ENCODE data around the gene WASL. TPM values are rescaled to one million over a fixed set of nuclear protein-coding genes. Genes with fewer than 3 reads are reported as not detected.

The WASL gene
- total RNA-seq, 1 experiment from 2014 or later = 32.1 TPM

DNA sequence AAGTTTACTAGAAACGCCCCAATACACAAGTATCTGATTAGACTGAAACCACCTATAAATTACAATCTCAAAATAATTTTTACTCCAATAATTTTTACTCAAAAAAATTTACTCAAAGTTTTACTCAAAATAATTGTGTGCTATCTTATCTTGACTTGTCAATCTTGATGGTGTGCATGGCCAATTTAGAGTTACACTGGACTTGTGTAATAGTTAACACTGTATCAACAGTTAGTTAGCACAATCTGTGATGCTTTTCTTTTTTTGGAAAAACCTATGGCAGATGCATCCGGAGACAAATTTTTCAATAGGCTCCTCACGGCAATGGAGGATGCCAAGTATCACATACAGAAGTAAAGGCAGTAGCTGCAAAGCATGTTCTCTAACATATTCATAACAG, 68.2 kb downstream of the WASL start:
- intact Hi-C loops (cut with micrococcal nuclease; ENCODE audit: unreplicated experiment) = no loop called here
- Histone ChIP-seq H3K36me3 (ENCODE audit: insufficient read depth, low read length, poor library complexity, severe bottlenecking) (peaks cover 15% of the 10 kb centered on the region), H3K4me3 (ENCODE audit: low read depth, low read length, poor library complexity, severe bottlenecking) (no peak overlapping the region), H3K27me3 (replicated peaks; ENCODE audit: insufficient read depth, low read depth, low read length, poor library complexity) (no peaks in the 10 kb centered on the region), H3K4me1 (ENCODE audit: insufficient read depth, low read length, poor library complexity, severe bottlenecking) (peaks cover 3% of the 10 kb centered on the region), H3K9me3 (ENCODE audit: low read depth, low read length, poor library complexity, severe bottlenecking) (no peaks in the 10 kb centered on the region), H3K27ac (ENCODE audit: low read depth, low read length, poor library complexity, severe bottlenecking) (no peak overlapping the region)
- POLR2A ChIA-PET (ENCODE audit: low non-redundant PET) = no interaction called here
- no peak for TF ChIP-seq CTCF (conservative IDR thresholded peaks at IDR 0.05; ENCODE audit: low read depth, low read length)
- TF ChIP-seq EZH2 (IDR thresholded peaks at IDR 0.05; ENCODE audit: borderline replicate concordance, low read depth, low read length, poor library complexity, severe bottlenecking) = no peak
- BruUV-seq (replicated peaks) = no TSS peak
- DNase-seq (ENCODE audit: low spot score) = no peak
- CTCF ChIA-PET = no interaction called here

- DNase-seq (ENCODE audit: low spot score) = no peak
- H3K36me3 ChIP-seq (ENCODE audit: insufficient read depth, low read length, poor library complexity, severe bottlenecking) = peaks cover 15% of the 10 kb centered on the region
- no peak overlapping the region for H3K4me3 ChIP-seq (ENCODE audit: low read depth, low read length, poor library complexity, severe bottlenecking)
These were observed 69.2 kb downstream of the WASL start for GRCh38 chr7:123679614-123680013.

DNA sequence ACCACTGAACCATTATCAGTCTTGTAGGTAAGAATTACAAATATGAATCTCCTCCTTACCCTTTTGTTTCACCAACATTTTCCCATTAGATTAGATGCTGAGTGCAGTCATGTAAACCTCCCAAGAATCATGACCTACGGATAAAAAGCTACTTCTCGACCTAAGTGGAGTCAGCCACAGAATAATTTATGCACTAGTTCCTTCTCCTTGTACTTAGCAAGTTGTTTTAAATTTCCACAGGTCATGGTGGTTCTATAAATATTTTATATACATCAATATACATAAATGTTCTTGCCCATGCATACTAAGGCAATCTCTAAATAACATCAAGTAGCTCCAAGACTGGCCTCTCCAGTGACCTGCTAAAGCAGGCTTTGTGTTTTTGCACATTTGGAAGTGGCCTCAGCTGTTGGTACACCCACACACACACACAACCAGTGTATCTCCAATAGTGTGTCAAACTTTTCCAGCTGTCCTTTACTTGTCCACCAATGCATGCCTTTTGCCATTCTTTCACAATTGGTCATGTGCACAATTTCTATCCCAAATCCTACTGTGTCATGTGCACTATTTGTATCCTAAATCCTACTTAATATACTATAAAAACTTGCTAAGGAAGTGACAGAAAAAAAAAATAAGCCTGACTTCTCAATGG, 71.6 kb downstream of the WASL start:
- BruUV-seq (replicated peaks) = no TSS peak
- POLR2A ChIA-PET (ENCODE audit: low non-redundant PET) = no interaction called here
- H3K4me3 ChIP-seq (ENCODE audit: low read depth, low read length, poor library complexity, severe bottlenecking) = no peak overlapping the region
- H3K36me3 ChIP-seq (ENCODE audit: insufficient read depth, low read length, poor library complexity, severe bottlenecking) = peaks cover 5% of the 10 kb centered on the region
- TF ChIP-seq EZH2 (IDR thresholded peaks at IDR 0.05; ENCODE audit: borderline replicate concordance, low read depth, low read length, poor library complexity, severe bottlenecking) = no peak
- TF ChIP-seq CTCF (conservative IDR thresholded peaks at IDR 0.05; ENCODE audit: low read depth, low read length) = no peak
- CTCF ChIA-PET = no interaction called here
- intact Hi-C loops (cut with micrococcal nuclease; ENCODE audit: unreplicated experiment) = no loop called here
- H3K27me3 ChIP-seq (replicated peaks; ENCODE audit: insufficient read depth, low read depth, low read length, poor library complexity) = no peaks in the 10 kb centered on the region
- H3K4me1 ChIP-seq (ENCODE audit: insufficient read depth, low read length, poor library complexity, severe bottlenecking) = peaks cover 24% of the 10 kb centered on the region
- DNase-seq (ENCODE audit: low spot score) = no peak
- H3K27ac ChIP-seq (ENCODE audit: low read depth, low read length, poor library complexity, severe bottlenecking) = no peak overlapping the region
- no peaks in the 10 kb centered on the region for H3K9me3 ChIP-seq (ENCODE audit: low read depth, low read length, poor library complexity, severe bottlenecking)

More at GRCh38 chr7:123679614-123680013, 69.2 kb downstream of the WASL start:
- ChIA-PET CTCF (no interaction called here), POLR2A (ENCODE audit: low non-redundant PET) (no interaction called here)
- no peaks in the 10 kb centered on the region for H3K27me3 ChIP-seq (replicated peaks; ENCODE audit: insufficient read depth, low read depth, low read length, poor library complexity)
- no peak overlapping the region for H3K27ac ChIP-seq (ENCODE audit: low read depth, low read length, poor library complexity, severe bottlenecking)
- BruUV-seq (replicated peaks) = no TSS peak
- TF ChIP-seq EZH2 (IDR thresholded peaks at IDR 0.05; ENCODE audit: borderline replicate concordance, low read depth, low read length, poor library complexity, severe bottlenecking) = no peak
- intact Hi-C loops (cut with micrococcal nuclease; ENCODE audit: unreplicated experiment) = no loop called here
- no peaks in the 10 kb centered on the region for H3K9me3 ChIP-seq (ENCODE audit: low read depth, low read length, poor library complexity, severe bottlenecking)
- peaks cover 11% of the 10 kb centered on the region for H3K4me1 ChIP-seq (ENCODE audit: insufficient read depth, low read length, poor library complexity, severe bottlenecking)

- no peaks in the 10 kb centered on the region for H3K9me3 ChIP-seq (ENCODE audit: low read depth, low read length, poor library complexity, severe bottlenecking)
- peaks cover 24% of the 10 kb centered on the region for H3K4me1 ChIP-seq (ENCODE audit: insufficient read depth, low read length, poor library complexity, severe bottlenecking)
- peak overlapping the region; percentile 79 for H3K27ac ChIP-seq (ENCODE audit: low read depth, low read length, poor library complexity, severe bottlenecking)
- H3K27me3 ChIP-seq (replicated peaks; ENCODE audit: insufficient read depth, low read depth, low read length, poor library complexity) = no peaks in the 10 kb centered on the region
- CTCF ChIA-PET = no interaction called here
- intact Hi-C loops (cut with micrococcal nuclease; ENCODE audit: unreplicated experiment) = no loop called here
- no peak overlapping the region for H3K4me3 ChIP-seq (ENCODE audit: low read depth, low read length, poor library complexity, severe bottlenecking)
- BruUV-seq (replicated peaks) = no TSS peak
- TF ChIP-seq EZH2 (IDR thresholded peaks at IDR 0.05; ENCODE audit: borderline replicate concordance, low read depth, low read length, poor library complexity, severe bottlenecking) (no peak), CTCF (conservative IDR thresholded peaks at IDR 0.05; ENCODE audit: low read depth, low read length) (no peak)
- POLR2A ChIA-PET (ENCODE audit: low non-redundant PET) = no interaction called here
- peak; percentile 28 for DNase-seq (ENCODE audit: low spot score)
- H3K36me3 ChIP-seq (ENCODE audit: insufficient read depth, low read length, poor library complexity, severe bottlenecking) = no peaks in the 10 kb centered on the region
These were observed 73.7 kb downstream of the WASL start for GRCh38 chr7:123675181-123675473.

Data from A673 (cell line).